ENCODE results near the gene LCE1D.

The LCE1D gene

GRCh38 chr1:152796421-152796820 lies at the start of gene LCE1D:
TSS of gene LCE1D (plus strand) at chr1:152796721. CDS start at chr1:152797795, 1,074 bp downstream.
- DNase-seq (ENCODE audit: low spot score): no peak

DNA sequence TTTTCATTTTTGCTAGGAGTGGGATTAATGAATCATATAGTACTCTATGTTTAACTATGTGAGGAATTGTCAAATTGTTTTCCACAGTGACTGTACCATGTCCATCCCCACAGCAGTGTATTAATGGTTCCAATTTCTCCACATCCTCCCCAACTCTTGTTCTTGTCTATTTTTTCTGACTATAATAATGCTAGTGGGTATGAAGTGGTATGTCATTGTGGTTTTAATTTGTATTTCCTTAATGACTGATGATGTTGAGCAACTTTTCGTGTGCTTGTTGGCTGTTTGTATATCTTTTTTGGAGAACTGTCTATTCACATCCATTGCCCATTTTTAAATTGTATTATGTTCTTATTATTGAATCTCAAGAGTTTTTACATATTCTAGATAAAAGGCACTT lies 48.7 kb upstream of the LCE1D start:
- DNase-seq (ENCODE audit: low spot score): no peak

GRCh38 chr1:152752225-152752624 lies 44.3 kb upstream of the LCE1D start:
- peak; percentile 95 for DNase-seq (ENCODE audit: low spot score)

DNA sequence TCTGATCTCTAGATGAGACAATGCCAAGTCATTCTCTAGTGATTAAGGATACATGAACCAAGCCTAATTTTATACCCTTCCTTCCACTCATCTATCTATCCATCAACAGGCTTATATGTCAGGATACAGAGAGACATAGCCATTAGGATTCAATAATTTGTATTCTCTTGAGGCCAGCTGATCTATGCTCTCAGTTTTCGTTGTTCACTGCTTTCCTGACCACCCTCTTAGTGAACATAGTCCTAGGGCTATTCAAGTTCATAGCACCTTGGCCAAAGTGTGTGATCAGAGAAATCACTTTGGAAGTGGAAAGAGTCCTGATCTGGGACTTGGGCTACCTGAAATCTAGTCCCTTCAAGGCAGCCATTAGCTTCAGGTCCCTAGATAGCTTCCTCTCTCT lies 42.9 kb upstream of the LCE1D start:
- DNase-seq (ENCODE audit: low spot score): no peak

DNA sequence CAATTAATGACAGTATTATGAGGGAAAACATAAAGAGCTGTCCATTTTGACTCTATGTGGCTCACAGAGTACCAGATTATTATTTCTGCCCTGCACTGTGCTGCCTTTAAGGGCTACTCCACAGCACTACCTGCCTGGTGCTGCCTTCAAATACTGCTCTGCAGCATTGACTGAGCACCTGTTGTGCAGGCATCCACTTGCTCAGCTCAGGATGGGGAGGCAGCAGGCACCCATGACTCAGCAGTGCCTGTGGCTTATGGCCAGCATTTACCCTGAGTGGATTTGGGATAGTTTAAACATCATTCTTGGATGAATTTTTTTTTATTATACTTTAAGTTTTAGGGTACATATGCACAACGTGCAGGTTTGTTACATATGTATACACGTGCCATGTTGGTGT lies 39.6 kb upstream of the LCE1D start:
- DNase-seq (ENCODE audit: low spot score): no peak

- no peak for DNase-seq (ENCODE audit: low spot score)
Measured at GRCh38 chr1:152757747-152758146, 38.8 kb upstream of the LCE1D start, which contains the start of gene KPRP. TSS of gene KPRP (plus strand) at chr1:152758025. CDS start at chr1:152759589, 1,564 bp downstream.

DNA sequence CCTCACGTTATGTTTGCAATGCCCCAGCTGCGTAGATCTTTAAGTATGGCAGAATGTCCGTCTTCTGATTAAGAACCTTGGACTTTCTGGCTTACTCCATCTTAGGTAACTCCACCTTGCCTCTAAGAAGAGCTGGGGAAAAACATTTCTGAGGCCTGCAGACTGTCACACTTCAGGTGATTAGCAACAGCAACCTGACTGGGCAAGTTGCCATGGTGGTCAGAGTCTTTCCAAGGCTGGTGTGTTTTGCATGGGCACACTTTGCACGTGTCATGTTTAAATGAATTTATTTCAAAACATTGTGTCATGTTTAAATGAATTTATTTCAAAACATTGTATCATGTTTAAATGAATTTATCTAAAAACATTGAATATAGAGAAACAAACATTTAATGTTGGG lies 37.9 kb upstream of the LCE1D start:
- DNase-seq (ENCODE audit: low spot score): no peak

- no peak for DNase-seq (ENCODE audit: low spot score)
Measured at GRCh38 chr1:152759453-152760173, 36.9 kb upstream of the LCE1D start.

GRCh38 chr1:152760551-152761190 lies 35.9 kb upstream of the LCE1D start:
- no peak for DNase-seq (ENCODE audit: low spot score)

GRCh38 chr1:152761609-152762213 lies 34.8 kb upstream of the LCE1D start:
- no peak for DNase-seq (ENCODE audit: low spot score)

DNA sequence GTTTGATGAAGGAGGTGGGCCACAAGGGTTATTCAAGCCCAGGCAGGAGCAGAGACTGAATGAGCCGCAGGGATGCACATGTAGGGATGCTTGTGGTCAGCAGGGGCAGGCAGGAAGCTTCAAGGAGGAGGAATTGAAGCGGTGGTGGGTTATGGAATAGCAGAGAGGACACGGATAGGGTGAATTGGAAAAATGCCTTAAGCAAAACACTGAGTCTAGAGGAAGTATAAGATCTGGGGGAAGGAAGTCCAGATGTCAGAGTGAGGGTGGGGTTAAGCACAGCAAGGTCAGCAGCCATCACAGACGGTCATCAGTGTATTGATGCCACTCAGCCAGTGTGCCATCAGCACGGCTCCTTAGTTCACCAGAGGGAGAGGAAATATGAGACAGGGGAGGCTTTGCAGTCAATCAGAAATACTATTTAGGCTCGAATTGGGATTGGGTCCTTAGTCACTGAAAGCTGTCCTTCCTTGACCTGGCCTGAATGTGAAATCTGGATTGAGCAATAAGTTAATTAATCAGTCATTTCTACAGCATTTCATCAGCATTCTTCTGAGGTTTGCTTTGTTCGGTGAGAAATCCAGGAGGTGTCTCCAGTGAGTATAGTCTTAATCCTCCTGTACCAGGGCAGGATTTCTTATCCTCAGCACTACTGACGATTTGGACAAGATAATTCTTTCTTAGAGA lies 27.5 kb upstream of the LCE1D start:
- peak; percentile 18 for DNase-seq (ENCODE audit: low spot score)

DNA sequence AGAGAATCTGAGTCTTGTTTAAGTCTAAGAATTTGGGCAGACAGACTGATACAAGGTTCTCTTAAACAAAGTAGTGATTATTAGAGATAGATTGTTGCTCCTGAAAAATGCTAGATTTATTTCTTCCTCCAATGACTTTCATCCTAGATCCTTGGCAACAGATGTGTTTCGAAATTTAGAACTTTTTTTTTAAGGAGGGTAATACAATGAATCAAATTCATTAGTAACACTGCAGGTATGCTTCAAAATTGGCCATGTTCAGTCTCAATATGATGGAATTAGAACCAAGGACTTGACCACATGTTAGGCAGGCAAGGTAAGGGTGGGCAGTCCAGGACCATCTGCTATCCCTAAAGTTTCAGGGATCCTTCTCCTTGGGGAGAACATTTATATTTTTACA lies 26.1 kb upstream of the LCE1D start:
- no peak for DNase-seq (ENCODE audit: low spot score)

GRCh38 chr1:152774875-152775274 lies 21.6 kb upstream of the LCE1D start, which contains the start of gene LCE1F:
TSS of gene LCE1F (plus strand) at chr1:152775140. CDS start at chr1:152776372, 1,232 bp downstream.
- peak; percentile 43 for DNase-seq (ENCODE audit: low spot score)

GRCh38 chr1:152776361-152776760 lies 20.2 kb upstream of the LCE1D start:
- DNase-seq (ENCODE audit: low spot score): no peak

GRCh38 chr1:152777510-152778137 lies 18.9 kb upstream of the LCE1D start:
- DNase-seq (ENCODE audit: low spot score): peak; percentile 34

- peak; percentile 20 for DNase-seq (ENCODE audit: low spot score)
Measured at GRCh38 chr1:152783095-152783494, 13.4 kb upstream of the LCE1D start.

DNA sequence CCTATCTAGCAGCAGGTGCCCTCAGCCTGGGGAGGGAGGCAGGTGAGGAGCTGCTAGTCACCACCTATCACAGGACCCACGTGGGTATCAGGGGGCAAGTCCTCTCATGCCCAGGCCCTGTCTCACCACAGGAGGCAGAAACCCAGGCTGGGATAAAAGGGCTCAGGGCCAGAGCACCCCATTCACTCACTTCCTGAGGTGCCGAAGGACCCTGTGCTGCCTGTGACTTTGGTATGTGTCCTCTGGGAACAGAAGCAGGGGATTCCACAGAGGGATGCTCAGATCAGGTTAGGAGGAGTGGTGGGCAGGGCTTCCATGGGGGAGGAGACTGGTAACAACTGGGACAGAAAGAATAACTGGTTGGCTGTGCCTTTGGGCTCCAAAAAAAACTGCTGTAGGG lies 10.4 kb upstream of the LCE1D start, which contains the start of gene LCE1E:
Gene LCE1E, plus strand, starts transcription at position 181 of the 400 bp plus-strand sequence. CDS start 1,043 bp downstream, outside the sequence.
- DNase-seq (ENCODE audit: low spot score): no peak

- DNase-seq (ENCODE audit: low spot score): no peak
Measured at GRCh38 chr1:152795686-152796085, 835 bp upstream of the LCE1D start.

- DNase-seq (ENCODE audit: low spot score): no peak
Measured at GRCh38 chr1:152801333-152801732, 4.8 kb downstream of the LCE1D start.

- no peak for DNase-seq (ENCODE audit: low spot score)
Measured at GRCh38 chr1:152806576-152806975, 10.1 kb downstream of the LCE1D start, which contains the start of gene LCE1C. TSS of gene LCE1C (minus strand) at chr1:152806651. CDS start at chr1:152805478, 1,173 bp downstream.

- no peak for DNase-seq (ENCODE audit: low spot score)
Measured at GRCh38 chr1:152811050-152811449, 14.5 kb downstream of the LCE1D start.

DNA sequence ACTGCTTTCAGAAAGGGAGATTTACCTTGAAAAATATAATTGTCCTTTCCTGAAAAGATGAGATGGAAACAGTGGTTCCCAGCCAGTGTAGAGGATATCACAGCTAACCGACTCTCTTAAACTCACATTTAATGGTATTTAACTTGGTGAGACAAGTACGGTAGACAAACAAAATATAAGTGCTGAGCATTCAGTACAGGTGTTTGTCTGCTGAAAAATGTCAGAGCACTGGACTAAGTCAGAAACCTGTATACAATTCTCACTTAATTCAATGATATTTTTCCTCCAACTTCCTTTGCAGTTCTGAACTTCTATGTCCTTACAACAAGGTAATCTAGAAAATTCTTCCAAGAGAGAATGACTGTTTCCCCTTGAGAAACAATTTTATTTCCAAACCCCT lies 15.2 kb downstream of the LCE1D start, which contains the start of gene LCE1B:
Gene LCE1B, plus strand, starts transcription at position 301 of the 400 bp plus-strand sequence. CDS start 476 bp downstream, outside the sequence.
- no peak for DNase-seq (ENCODE audit: low spot score)

Data from RKO (cell line).